C4-2B (cell line): ENCODE data around the gene UHRF2.

ENCODE experiments used
- H3K27ac ChIP-seq: fragments of 450-650 bp; 2 replicates; pipeline ENCODE4 v1.5.1; 2017
- ZFX ChIP-seq: fragments of 450-650 bp; IDR thresholded peaks from 2 replicates; pipeline ENCODE4 v1.6.1; 2017
- TF ChIP-seq, protein P1 (sequence below): fragments of 450-650 bp; conservative IDR thresholded peaks from 2 replicates; pipeline ENCODE4 v1.5.1; 2017; ENCODE audit warnings: mild to moderate bottlenecking

Gene UHRF2

DNA sequence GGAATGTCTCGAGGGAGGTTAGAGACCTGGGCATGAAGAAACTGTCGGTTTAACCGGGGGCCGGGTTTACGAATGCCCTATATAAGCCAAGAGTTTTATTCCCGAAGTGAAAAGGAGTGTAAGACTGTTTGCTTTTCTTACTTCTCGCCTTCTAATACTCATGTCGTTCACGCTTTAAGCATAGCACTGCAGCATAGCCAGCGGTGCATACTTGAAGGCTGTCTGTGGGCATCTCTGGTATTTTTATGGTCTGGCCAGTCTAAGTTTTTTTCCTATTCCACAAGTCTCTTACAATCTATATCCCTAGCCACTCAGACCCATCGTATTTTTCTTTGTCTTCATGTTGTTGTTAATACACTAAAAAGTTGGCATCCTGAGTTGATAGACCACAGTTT is 1.2 kb downstream of the UHRF2 start:
- H3K27ac ChIP-seq = peak overlapping the region; percentile 84
- TF ChIP-seq ZFX = no peak
- TF ChIP-seq, protein P1, sequence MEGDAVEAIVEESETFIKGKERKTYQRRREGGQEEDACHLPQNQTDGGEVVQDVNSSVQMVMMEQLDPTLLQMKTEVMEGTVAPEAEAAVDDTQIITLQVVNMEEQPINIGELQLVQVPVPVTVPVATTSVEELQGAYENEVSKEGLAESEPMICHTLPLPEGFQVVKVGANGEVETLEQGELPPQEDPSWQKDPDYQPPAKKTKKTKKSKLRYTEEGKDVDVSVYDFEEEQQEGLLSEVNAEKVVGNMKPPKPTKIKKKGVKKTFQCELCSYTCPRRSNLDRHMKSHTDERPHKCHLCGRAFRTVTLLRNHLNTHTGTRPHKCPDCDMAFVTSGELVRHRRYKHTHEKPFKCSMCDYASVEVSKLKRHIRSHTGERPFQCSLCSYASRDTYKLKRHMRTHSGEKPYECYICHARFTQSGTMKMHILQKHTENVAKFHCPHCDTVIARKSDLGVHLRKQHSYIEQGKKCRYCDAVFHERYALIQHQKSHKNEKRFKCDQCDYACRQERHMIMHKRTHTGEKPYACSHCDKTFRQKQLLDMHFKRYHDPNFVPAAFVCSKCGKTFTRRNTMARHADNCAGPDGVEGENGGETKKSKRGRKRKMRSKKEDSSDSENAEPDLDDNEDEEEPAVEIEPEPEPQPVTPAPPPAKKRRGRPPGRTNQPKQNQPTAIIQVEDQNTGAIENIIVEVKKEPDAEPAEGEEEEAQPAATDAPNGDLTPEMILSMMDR = no peak

DNA sequence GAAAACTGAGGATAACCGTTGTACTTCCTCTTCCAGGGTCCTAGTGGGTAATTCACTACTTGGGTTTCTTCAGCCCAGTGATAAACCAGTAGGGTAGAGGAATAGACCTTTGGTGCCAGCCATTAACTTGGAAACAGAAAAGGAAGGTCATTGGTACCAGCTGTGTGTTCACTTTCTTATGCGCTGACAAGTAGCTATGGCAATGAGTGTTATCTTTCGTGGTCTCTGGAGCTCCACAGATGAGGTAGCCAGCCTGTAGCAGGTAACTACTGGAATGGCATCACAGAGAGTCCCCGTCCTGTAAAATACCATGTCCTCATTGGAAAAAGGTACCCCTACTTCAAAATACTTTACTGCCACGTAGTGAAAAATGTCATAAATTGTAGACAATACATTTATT is 2.3 kb downstream of the UHRF2 start:
- H3K27ac ChIP-seq = no peak overlapping the region
- no peak for TF ChIP-seq ZFX
- TF ChIP-seq, protein P1 = no peak

DNA sequence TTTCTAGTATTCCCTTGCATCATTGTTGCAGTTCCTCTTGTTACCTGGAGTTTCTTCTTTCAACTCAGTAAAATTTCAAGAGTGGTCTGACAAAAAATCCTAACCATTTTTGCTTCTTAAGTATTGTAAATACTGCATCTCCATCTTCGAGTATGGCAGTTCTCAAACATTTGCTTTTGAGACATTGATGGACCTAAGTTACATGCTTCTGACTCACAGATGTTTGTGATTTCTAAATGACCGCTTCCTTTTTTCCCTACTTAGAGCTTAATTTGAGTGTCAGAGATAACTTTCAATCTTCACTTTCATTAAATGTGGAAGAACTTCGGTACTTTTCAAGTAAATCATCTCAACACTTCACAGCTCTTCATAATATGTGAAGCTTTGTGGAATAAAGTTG is 4.2 kb downstream of the UHRF2 start:
- H3K27ac ChIP-seq = no peak overlapping the region
- TF ChIP-seq ZFX = no peak

DNA sequence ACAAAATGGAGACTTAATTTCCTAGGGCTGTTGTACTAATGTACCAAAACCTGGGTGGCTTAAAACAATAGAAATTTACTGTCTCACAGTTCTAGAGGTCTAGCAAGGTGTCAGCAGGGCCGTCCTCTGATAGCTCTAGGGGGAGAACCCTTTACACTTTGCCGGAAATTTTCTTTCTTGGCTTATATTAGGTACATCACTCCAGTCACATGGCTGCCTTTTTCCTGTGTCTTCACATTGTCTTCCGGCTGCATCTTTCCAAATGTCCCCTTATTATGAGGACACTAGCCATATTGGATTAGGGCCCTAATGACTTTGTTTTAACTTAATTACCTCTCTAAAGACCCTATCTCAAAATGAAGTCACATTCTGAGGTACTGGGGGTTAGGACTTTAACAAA is 5.8 kb downstream of the UHRF2 start:
- H3K27ac ChIP-seq = no peak overlapping the region
- TF ChIP-seq ZFX = no peak
- TF ChIP-seq, protein P1 = no peak

DNA sequence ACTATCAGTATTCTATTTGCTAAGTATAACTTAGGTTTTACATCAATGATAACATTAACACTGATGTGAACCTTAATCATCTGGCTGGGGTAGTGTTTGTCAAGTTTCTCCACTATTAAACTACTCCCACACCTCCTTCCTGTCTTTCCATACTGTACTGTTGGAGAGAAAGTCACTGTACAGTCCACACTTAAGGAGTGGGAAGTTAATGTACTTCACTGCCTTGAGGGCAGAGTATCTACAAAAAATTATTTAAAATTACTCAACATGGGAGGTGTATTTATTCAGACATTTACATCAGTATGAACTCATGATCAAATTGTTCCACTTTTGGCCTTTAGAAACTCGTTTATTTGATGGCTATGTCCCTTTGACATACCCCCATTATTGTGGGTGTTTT is 11.9 kb downstream of the UHRF2 start:
- no peak for TF ChIP-seq ZFX
- TF ChIP-seq, protein P1 = no peak
- H3K27ac ChIP-seq = no peak overlapping the region; the same call in 1 of the 2 replicates

DNA sequence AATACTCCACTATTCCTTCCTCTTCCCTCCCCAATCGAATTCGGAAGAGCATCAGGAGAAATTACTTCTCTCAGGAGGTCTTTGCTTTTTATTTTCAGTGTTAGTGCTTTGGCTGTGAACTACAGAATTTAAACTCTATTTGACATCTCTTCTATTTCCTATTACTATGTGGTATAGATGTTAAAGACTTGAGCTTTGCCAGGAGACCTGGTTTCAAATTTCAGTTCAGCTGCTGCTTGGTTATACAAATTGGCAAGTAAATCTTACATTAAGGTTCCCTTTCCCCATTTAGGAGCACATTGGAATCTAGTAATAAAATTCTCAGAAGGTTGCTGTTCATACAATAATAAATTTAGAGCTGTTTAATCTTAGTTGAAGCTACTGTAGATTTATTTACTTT is 13.1 kb downstream of the UHRF2 start:
- H3K27ac ChIP-seq = no peak overlapping the region
- no peak for TF ChIP-seq ZFX
- TF ChIP-seq, protein P1 = no peak

DNA sequence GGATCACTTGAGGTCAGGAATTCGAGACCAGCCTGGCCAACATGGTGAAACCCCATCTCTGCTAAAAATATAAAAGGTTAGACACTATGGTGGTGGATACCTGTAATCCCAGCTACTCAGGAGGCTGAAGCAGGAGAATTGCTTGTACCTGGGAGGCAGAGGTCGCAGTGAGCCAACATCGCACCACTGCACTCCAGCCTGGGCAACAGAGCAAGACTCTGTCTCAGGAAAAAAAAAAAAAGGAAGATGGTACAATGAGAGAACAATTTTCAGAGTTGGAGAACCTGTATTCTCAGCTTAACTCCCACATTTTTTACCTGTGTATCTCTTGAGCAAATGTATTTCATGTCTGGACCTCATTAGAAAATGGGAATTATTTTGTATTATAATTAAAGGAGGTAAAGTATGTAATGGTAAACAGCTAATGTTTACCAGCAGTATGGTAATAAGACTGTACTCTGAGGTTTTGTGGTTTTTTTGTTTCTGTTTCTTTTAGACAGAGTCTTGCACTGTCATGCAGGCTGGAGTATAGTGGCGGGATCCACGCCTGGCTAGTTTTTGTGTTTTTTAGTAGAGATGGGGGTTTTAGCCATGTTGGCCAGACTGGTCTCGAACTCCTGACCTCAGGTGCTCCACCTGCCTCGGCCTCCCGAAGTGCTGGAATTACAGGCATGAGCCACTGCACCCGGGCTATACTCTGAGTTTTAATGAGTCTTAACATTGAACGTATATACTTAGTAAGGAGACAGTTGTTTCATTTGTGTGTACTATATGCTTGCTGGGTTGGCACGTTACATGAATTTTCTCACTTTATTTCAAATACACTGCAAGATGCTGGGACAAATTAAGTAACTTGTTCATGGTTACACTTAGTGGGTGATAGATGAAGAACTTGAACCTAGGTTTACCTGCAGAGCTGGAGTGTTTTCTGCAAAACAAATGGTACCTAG is 16.2 kb downstream of the UHRF2 start:
- TF ChIP-seq, protein P1 = no peak
- TF ChIP-seq ZFX = no peak
- no peak overlapping the region for H3K27ac ChIP-seq

DNA sequence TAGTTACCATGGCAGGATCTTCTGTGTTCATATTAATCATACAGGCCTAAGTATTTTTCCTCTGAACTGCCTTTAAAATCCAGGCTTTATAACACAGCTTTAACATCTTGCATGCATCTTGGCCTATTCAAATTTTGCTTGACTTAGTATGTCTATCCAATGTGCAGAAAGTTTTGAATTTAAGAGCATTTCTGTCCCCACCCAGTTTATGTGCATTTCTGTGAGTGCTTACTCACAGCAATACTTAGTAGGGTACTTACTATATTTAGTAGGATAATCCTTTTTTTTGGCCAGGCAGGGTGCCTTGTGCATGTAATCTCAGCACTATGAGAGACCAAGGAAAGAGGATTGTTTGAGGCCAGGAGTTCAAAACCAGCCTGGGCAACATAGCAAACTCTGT is 18.0 kb downstream of the UHRF2 start:
- H3K27ac ChIP-seq = no peak overlapping the region
- no peak for TF ChIP-seq ZFX
- TF ChIP-seq, protein P1 = no peak
